Endodermal cell (in vitro differentiated cells): Measurements from ENCODE around the gene ABHD15. TPM values are rescaled to one million over a fixed set of nuclear protein-coding genes. Genes with fewer than 3 reads are reported as not detected.
"Not testable (repeated sequence)": the region's sequence is repeated elsewhere in the genome, so short reads cannot be mapped to it uniquely, and the experiment has no call there.

Source experiments
- DNase-seq: peaks from one replicate; pipeline ENCODE4 v3.0.0-alpha.2; 2017
- H3K27ac ChIP-seq: 2 replicates; pipeline ENCODE4 v1.5.1; 2013; ENCODE audit warnings: mild to moderate bottlenecking, low read depth, low read length, moderate library complexity
- H3K27me3 ChIP-seq: 2 replicates; pipeline ENCODE4 v1.6.1; 2013; ENCODE audit warnings: mild to moderate bottlenecking, low read length, moderate library complexity; ENCODE audit not compliant: insufficient read depth, control insufficient read depth, poor library complexity, severe bottlenecking
- H3K36me3 ChIP-seq: 2 replicates; pipeline ENCODE4 v1.7.0; 2013; ENCODE audit warnings: mild to moderate bottlenecking, low read length, moderate library complexity; ENCODE audit not compliant: control insufficient read depth, insufficient read depth
- H3K4me1 ChIP-seq: one replicate; pipeline ENCODE4 v1.7.0; 2013; ENCODE audit warnings: low read length; ENCODE audit not compliant: control insufficient read depth, insufficient read depth
- H3K4me3 ChIP-seq: 2 replicates; pipeline ENCODE4 v1.5.1; 2013; ENCODE audit warnings: mild to moderate bottlenecking, low read length, moderate library complexity
- H3K9ac ChIP-seq: 2 replicates; pipeline ENCODE4 v1.6.1; 2013; ENCODE audit warnings: mild to moderate bottlenecking, low read length, moderate library complexity; ENCODE audit not compliant: poor library complexity, severe bottlenecking; ENCODE audit errors: extremely low read depth
- H3K9me3 ChIP-seq: 2 replicates; pipeline ENCODE4 v1.6.1; 2013; ENCODE audit warnings: mild to moderate bottlenecking, low read length, moderate library complexity; ENCODE audit not compliant: control insufficient read depth
- H3K27ac Mint-ChIP-seq: 2 replicates; pipeline ENCODE4 v1.8.0; 2020; ENCODE audit warnings: mixed read lengths
- H3K27me3 Mint-ChIP-seq: 2 replicates; pipeline ENCODE4 v1.8.0; 2021; ENCODE audit warnings: mild to moderate bottlenecking, mixed read lengths; ENCODE audit not compliant: insufficient read depth
- H3K36me3 Mint-ChIP-seq: 2 replicates; pipeline ENCODE4 v1.8.0; 2020; ENCODE audit warnings: low read depth, mixed read lengths
- H3K4me1 Mint-ChIP-seq: 2 replicates; pipeline ENCODE4 v1.8.0; 2020; ENCODE audit warnings: mixed read lengths
- H3K4me3 Mint-ChIP-seq: 2 replicates; pipeline ENCODE4 v1.8.0; 2020; ENCODE audit warnings: mild to moderate bottlenecking, moderate library complexity, mixed read lengths
- H3K9me3 Mint-ChIP-seq: 2 replicates; pipeline ENCODE4 v1.8.0; 2020; ENCODE audit warnings: mild to moderate bottlenecking, mixed read lengths
- WGBS, 2 experiments: methylation state at CpG; one replicate each; pipeline versions ENCODE4 v1.1.5 to v1.1.7; 2013; ENCODE audit warnings: missing lambda C conversion rate in 2 of 2, mixed read lengths in 1 of 2; ENCODE audit not compliant: insufficient coverage in 1 of 2, insufficient read length in 1 of 2; 5-methylcytosine and 5-hydroxymethylcytosine counted together
- total RNA-seq, 2 donors: library from RNA; stranded (reverse); fragmentation: NEBNext Ultra II Directional in 1 of 2; extraction: Animal tissue kit (Norgen Biotek cat#: 25700) in 1 of 2; gene quantifications; 2 replicates in 1 of 2; 3 replicates in 1 of 2; pipeline ENCODE4 v1.2.1, GENCODE V29; 2021
- TF ChIP-seq, protein P1 (sequence below): fragments of 200-600 bp; sonication (generic); conservative IDR thresholded peaks from 2 replicates; pipeline ENCODE4 v1.5.0; 2021; ENCODE audit warnings: antibody characterized with exemption, mild to moderate bottlenecking

Gene ABHD15
- total RNA-seq, 2 donors from 2014 or later: 1.4 to 2.1 TPM

DNA sequence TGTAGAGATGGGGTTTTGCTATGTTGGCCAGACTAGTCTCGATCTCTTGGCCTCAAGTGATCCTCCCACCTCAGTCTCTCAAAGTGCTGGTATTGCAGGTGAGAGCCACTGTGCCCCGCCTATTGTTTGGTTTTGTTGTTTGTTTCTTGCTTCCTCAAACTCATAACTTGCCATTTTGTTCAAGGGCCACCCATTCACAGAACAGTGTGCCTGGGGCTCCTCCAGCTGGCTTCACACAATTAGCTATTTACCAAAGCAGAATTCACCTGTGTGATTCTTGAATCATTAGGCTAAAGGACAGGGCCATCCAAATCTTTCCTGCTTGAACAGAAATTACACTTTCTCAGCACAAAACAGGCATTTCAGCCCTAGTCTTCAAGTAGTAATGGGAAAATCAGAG is 7.2 kb downstream of the ABHD15 start:
- WGBS, 2 experiments: 82% methylated on average over 2 of the region's 2 CpGs; no CpG with 5 or more reads in 1 of the 2 experiments
- Mint-ChIP-seq H3K27me3 (peaks cover 34% of the 10 kb centered on the region), H3K4me1 (peaks cover 4% of the 10 kb centered on the region), H3K36me3 (no peaks in the 10 kb centered on the region), H3K4me3 (no peak overlapping the region), H3K9me3 (no peaks in the 10 kb centered on the region), H3K27ac (no peak overlapping the region)
- Histone ChIP-seq H3K4me1 (no peaks in the 10 kb centered on the region), H3K27me3 (peaks cover 23% of the 10 kb centered on the region), H3K4me3 (no peak overlapping the region), H3K27ac (no peak overlapping the region), H3K9ac (no peak overlapping the region), H3K9me3 (no peaks in the 10 kb centered on the region), H3K36me3 (no peaks in the 10 kb centered on the region)
- DNase-seq: peak; percentile 30
- TF ChIP-seq, protein P1, sequence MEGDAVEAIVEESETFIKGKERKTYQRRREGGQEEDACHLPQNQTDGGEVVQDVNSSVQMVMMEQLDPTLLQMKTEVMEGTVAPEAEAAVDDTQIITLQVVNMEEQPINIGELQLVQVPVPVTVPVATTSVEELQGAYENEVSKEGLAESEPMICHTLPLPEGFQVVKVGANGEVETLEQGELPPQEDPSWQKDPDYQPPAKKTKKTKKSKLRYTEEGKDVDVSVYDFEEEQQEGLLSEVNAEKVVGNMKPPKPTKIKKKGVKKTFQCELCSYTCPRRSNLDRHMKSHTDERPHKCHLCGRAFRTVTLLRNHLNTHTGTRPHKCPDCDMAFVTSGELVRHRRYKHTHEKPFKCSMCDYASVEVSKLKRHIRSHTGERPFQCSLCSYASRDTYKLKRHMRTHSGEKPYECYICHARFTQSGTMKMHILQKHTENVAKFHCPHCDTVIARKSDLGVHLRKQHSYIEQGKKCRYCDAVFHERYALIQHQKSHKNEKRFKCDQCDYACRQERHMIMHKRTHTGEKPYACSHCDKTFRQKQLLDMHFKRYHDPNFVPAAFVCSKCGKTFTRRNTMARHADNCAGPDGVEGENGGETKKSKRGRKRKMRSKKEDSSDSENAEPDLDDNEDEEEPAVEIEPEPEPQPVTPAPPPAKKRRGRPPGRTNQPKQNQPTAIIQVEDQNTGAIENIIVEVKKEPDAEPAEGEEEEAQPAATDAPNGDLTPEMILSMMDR: no peak

DNA sequence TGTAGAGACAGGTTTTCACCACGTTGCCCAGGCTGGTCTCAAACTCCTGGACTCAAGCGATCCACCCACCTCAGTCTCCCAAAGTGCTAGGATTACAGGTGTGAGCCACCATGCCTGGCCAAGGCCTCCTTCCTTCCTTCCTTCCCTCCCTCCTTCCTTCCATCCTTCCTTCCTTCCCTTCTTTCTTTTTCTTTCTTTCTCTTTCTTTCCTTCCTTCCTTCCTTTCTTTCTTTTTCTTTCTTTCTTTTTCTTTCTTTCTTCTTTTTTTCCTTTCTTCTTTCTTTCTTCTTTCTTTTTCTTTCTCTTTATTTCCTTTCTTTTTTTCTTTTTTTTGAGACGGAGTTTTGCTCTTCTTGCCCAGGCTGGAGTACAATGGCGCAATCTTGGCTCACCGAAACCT is 8.7 kb downstream of the ABHD15 start:
- not testable (repeated sequence) for H3K27ac ChIP-seq, H3K36me3 Mint-ChIP-seq, H3K9ac ChIP-seq, H3K9me3 Mint-ChIP-seq, H3K4me3 ChIP-seq, DNase-seq, H3K9me3 ChIP-seq, H3K36me3 ChIP-seq, H3K4me1 Mint-ChIP-seq, H3K4me1 ChIP-seq, H3K27ac Mint-ChIP-seq, H3K4me3 Mint-ChIP-seq
- H3K27me3 Mint-ChIP-seq: peaks cover 24% of the 10 kb centered on the region
- 95 to 96% methylated on average over 5 of the region's 5 CpGs for WGBS, 2 experiments
- peaks cover 14% of the 10 kb centered on the region for H3K27me3 ChIP-seq

DNA sequence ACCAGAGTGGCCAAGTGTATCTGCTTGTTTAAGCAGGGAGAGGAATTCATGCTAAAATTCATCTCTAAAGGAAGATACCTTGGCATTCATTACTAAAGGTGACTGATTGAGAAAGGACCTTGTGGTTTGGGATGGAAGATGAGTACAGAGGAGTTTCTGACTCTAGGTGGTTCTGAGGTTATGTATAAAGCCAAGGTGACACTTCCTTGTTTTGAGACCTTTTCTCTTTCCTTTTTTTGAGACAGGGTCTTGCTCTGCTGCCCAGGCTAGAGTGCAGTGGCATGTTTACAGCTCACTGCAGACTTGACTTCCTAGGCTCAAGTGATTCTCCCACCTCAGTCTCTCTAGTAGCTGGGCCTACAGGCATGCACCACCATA is 9.1 kb downstream of the ABHD15 start:
- Histone ChIP-seq H3K9me3 (no peaks in the 10 kb centered on the region), H3K4me3 (no peak overlapping the region), H3K9ac (no peak overlapping the region), H3K4me1 (no peaks in the 10 kb centered on the region), H3K36me3 (no peaks in the 10 kb centered on the region), H3K27ac (no peak overlapping the region), H3K27me3 (peaks cover 10% of the 10 kb centered on the region)
- no peaks in the 10 kb centered on the region for H3K9me3 Mint-ChIP-seq
- no peaks in the 10 kb centered on the region for H3K36me3 Mint-ChIP-seq
- peaks cover 20% of the 10 kb centered on the region for H3K27me3 Mint-ChIP-seq
- H3K4me1 Mint-ChIP-seq: peaks cover 4% of the 10 kb centered on the region
- H3K4me3 Mint-ChIP-seq: no peak overlapping the region
- DNase-seq: no peak
- no peak overlapping the region for H3K27ac Mint-ChIP-seq
- TF ChIP-seq, protein P1: no peak

DNA sequence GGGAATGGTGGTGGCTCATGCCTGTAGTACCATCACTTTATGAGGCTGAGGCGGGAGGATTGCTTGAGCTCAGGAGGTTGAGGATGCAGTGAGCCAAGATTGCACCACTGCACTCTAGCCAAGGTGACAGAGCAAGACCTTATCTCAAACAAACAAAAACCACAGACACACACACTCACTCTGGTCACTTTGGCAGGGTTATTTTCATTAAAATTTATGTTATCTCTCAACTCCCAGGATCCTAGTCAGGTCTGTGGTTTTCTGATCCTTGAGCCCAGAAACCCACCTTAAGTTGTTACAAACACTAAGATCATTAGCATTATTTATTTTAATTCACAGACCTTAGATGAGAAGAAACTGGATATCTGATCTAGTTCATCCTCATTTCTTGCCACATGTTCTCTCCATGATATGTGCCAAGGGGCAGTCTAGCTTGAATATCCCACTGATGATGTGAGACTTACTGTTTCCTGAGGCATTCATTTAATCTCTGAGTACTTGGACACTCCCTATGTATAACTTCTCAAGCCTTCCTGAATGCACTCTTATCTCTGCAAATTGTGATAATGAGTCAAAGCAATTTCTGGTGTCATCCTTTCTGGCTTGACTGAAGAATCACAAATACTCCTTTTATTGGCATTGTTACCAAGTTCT is 9.6 kb downstream of the ABHD15 start:
- H3K27ac ChIP-seq: no peak overlapping the region
- 100% methylated on average over 1 of the region's 1 CpG; no CpG with 5 or more reads in 1 of the 2 experiments for WGBS, 2 experiments

More for the DNA sequence above, 9.6 kb downstream of the ABHD15 start:
- Histone ChIP-seq H3K9ac (no peak overlapping the region), H3K4me1 (no peaks in the 10 kb centered on the region), H3K36me3 (no peaks in the 10 kb centered on the region), H3K4me3 (no peak overlapping the region), H3K27me3 (peaks cover 5% of the 10 kb centered on the region), H3K9me3 (no peaks in the 10 kb centered on the region)
- Mint-ChIP-seq H3K4me3 (no peak overlapping the region), H3K27me3 (peaks cover 15% of the 10 kb centered on the region), H3K9me3 (no peaks in the 10 kb centered on the region), H3K4me1 (peaks cover 4% of the 10 kb centered on the region), H3K27ac (no peak overlapping the region), H3K36me3 (no peaks in the 10 kb centered on the region)
- TF ChIP-seq, protein P1: no peak
- no peak for DNase-seq
